NAMALWA (cell line): ENCODE data around the gene ASB13.
A peak's percentile ranks its signal among the peaks of the same experiment; 100 is the strongest.

Experiments
- DNase-seq: peaks from one replicate; pipeline ENCODE4 v3.0.0-alpha.2; 2015; ENCODE audit warnings: low spot score

ASB13 gene

DNA sequence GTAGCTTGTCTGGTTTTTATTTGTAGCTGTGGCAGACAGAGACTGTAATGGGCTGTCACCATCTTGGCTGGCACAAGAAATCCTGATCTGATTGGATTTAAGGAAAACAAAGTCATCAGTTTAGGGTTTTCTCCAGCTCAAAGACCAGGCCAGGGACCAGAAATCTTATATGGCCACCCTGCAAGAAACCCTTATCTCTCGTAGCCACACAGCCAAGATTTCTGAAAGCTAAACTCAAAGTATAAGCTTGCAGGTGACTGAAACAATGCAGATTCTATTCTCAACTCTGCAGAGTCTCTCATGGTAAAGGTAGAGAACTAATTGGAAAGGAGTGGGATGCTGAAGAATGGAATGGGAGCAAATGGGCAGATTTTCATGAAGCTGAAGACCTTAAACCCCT, 3.2 kb upstream of the ASB13 start:
- DNase-seq = no peak

DNA sequence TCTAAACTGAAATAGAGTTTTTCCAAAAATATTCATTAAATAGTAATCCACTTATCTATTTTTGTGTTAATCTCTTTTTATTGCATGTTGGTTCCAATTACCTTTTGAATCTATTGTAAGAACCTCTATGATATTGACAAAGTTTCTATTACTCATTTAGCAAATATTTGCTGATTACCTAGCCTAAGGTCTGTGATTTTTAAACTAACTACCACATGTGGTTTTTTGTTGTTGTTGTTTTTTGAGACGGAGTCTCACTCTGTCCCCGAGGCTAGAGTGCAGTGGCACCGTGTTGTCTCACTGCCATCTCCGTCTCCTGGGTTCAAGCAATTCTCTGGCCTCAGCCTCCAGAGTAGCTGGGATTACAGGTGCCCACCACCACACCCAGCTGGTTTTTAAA, 2.0 kb upstream of the ASB13 start:
- DNase-seq = no peak

DNA sequence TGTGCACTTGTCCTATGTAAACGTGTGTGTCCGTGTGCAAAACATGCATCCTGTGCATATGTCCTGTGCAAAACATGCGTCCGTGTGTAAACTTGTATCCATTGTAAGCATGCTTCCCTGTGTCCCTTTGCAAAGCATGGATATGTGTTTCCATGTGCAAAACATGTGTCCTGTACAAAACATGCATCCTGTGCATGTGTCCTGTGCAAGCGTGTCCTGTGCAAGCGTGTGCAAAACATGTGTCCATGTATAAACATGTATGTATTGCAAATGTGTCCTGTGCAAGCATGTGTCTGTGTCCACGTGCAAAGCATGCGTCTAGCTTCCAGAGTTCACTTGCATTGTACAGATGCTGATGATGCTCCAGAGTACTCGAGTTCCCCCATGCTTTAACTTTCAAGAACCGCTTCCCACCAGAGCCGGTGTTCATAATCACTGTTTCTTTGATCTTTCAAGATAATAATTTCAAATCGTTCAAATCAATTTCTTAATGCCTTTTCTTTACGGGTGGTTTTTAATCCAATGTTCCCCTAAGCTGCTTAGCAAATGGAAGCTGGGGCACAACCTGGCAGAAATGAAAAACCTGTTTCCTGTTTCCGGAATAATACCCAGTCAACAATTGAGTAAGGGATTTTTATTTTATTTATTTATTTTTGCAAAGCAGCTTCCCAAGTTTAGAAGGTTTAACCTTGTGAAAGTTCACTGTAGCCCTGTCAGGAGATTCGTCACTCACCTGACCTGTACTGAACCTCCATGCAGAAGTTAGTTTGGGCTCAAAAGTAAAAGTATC, 641 bp upstream of the ASB13 start:
- peak; percentile 57 for DNase-seq

DNA sequence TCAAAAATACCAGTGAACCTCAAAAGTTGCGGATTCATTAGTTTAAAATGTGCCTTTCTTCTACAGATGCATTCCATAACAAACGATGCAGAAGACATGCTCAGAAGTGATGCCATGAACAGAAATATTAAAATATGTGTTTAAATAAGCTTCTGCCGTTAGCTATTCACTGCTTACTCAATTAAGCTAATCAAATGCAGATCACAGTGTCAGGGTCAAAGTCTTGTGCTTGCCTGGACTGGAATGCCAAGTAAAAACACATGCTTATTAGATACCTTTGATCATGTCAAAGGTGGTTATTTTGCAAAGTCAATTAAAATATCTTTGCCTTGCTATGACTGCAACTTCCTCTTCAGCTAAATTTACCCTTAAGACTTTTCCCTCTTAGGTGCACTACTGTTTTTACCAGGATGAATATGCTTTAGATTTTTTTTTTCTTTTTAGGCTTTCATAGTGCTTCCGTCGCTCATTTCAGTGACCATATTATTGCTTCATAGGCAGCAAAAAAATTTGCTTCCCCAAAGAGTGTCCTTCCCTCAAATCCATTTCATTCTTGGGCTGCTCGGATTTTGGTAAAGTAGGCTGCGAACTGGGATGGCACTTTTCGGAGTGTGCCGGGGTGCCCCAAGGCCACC, 905 bp downstream of the ASB13 start:
- DNase-seq = peak; percentile 56

DNA sequence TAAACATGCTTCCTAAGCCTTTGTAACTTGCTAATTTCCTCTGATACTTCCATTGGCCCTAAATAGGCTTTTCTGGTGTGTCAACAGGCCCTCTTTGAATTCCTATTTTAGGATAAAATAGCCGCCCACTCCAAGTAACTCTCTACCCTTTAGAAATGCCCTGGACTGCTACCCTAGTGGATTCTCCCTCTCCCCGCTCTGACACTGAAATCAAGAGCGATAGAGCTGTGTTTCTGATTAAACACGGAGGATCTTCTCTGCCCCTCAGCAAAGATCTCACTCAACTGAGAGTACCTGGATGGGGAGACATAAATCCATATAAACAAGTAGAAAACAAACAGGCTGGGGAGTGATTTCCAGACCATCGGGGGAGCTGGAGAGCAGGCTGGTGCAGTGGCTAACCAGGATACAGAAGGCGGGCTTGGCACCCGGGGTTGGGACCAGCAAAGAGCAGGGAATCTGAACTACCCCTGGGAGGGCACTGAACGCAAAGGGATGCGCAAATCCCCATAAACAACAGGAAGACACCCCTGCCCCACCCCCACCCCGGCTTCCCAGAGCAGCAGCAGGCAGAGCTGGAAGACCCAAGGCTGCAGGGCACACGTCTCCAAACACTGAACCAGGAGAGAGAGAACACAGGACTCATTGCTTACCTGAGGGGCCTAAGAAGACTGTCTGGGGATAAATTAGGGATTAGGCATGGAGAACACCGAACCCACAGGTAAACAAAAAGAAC, 2.5 kb downstream of the ASB13 start:
- DNase-seq = no peak

DNA sequence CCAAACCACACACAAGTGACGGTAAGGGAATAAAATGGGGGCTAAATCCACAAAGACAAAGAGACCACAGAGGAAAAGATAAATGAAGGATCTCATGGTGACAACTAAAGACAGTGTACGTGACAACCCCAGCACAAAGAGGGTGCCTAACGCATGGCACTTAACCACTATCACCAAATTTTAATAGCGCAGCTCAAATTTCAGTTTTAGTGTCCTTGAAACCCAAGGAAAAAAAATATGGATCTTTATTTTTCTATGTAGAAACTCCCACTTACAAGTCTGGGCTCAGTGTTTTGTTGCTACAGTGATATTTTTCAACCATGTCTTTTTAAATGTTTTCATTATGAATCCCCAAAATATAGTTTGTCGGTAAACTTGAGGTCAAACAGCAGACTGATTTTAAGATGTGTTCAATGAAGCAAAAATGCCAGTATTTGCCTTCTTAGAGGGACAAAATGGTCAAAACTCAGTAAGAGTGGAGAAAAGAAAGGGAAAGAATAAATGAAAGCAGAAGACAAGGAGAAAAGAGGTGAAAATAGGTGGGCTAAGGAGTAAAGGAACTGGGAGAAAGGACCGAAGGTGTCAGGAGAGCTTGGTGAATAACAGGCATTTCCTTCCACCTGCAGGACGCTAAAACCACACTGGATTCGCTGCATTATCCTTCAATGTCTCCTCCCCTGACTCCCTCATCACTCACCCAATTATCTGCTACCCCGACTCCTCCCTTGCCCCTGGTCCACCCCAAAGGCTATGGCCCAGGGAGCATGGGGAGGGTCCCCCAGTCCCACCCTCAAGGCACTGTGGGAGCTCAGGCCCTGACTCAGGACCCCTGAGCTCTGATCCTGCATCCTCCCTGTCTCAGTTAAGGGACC, 3.5 kb downstream of the ASB13 start:
- DNase-seq = no peak

DNA sequence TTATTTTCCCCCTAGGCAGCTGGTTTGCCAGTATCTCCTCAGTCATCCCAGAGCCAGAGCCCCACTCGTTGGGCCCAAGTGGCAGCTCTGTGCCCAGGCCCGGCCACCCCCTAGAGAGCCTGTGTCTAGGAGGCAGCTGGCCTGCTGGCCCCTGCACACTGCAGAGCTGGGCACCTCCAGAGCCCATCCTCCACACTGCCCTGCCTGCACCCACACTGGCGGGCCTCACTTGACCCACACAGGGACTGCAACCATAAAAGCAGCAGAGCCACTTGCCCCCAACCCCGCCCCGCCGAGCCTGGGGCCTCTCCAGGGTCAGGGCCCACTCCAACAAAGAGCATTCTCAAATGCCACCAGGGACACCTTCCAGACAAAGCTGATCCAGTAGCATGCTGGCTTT, 5.4 kb downstream of the ASB13 start:
- DNase-seq = no peak

DNA sequence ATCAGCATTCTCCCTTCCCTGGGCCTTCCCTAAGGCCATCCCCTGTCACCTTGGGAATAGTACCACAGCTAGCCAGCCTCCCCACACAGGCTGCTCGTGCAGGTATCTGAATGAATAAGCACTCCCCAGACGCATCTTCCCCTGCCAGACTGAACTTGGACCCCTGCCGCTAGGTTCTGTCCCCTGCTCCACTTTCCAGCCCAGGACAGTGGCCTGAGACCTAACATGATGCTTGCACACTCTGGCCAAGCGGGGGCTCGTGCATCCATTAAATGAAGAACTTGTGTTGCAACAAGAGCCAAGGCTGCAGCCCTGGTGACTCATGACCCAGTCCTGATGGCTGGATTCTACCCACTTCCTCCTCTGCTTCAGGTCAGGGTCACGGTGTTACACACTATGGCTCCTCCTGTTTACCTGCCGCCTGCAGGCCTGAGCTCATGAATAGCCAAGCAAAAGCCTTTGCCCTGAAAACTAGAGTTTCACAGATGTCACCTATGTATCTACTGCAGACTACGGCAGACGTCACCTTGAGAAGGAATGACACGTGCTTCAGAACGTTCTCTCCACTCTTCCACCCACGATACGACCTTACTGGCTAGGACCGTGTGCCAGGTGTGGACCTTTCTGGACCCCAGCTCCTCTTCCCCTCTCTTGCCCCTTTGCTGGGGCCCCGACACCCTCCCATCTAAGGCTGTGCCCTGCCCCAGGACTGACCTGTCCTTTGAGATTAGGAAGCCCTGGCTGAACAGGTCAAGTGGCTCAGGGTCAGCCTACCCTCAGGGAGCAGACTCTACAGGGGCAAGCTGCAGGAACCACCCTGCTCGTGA, 6.5 kb downstream of the ASB13 start:
- peak; percentile 64 for DNase-seq

DNA sequence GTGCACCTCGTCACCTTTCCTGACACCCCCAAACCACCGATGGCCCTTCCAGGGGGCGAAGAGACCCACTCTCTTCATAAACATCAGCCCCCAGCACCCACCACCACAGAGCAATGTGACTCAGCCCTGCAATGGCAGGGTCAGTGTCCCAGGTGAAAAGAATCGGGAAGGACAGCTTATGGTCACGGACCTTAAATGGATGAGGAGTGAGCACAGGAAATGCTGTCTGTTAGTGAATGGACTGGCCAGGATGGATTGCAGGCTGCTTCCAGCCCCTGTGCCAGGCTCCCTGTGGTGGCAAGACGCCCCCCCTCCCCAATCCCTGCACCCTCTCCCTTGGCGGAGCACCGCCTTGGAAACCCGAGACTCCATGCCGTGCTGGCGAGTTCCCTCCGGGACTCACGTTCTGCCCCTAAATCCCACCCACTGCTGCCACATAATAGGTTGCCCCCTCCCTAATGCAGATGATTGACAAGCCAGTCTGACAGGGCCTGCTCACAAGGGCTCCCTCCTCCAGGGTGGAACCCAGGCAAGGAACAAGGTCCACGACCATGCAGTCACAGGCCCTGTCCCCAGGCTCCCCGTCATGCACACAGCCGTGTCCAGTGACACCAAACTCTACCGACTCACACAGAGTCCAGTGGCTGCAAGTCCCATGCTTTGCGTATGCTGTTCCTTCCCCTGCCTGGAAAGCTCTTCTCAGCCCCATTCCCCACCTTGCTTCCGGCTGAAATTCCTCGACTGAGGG, 7.3 kb downstream of the ASB13 start:
- DNase-seq = no peak

DNA sequence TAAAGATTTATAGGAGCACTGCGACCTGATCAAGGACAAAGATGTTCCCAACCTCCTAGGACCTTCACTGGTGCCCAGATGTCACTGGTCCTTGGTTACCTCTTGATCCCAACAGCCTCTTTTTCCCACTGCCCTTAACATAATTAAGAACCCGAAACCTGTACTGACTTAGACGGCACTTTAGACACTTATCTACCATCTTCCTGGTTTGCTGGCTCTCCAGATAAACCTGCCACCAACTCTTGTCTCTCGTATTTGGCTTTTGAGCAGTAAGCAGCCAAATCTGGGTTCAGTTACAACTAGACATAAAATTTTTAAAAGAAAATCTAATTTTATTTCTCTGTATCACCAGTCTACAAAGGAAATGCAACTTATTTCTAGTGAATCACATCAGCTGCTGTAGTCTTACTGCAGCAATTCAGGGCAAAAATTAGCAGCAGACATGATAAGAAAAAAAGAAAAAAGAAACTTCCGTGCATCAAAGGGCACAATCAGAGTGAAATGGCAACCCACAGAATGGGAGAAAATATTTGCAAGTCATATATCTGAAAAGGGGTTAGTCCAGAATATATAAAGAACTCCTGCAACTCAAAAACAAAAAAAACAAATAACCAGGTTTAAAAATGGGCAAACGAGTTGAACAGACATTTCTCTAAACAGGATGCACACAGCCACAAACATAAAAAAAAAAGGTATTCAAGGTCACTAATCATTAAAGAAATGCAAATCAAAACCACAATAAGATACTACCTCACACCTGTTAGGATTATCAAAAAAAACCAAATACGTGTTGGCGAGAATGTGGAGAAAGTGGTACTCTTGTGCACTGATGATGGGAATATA, 9.4 kb downstream of the ASB13 start:
- DNase-seq = peak; percentile 75

DNA sequence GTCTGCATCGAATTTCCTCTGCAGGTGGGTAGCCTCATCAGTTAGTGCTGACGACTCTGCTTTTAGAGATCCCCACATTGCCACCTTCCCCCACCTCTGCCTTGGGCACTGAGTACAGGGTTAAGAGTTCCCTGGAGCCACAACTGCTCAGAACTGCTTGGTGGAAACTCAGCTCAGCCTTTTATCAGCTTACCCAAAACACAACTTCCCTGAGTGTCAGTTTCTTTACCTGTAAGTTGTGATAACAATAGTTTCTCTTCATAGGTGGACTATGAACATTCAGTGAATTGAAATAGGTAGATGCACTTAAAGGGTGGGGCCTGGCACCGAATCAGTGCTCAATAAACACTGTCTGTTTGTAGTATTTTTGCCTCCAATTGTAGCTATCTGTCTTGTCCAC, 11.3 kb downstream of the ASB13 start:
- peak; percentile 77 for DNase-seq

DNA sequence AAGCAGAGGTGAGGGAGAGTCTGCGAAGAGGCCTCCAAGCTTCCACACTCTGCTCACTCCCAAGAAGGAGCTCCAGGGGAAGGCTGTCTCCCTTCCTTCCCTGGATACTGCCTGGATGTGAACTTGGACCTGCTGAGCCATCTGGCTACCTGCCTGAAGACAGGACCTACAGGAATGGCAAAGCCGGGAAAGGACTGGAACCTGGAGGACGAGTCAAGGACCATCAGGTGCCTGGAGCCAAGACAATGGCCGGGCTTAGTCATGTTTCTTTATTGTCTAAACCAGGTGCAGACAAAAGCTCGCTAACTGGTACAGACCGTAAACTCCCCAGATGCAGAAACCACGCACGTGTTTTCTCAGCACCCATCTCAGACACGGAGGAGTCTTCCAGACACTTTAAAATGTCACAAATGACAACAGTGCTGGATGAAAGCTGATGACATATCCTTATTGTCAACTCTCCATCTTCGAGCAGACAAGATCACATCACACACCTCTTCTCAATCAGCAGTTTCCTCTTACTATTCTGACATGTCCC, 12.1 kb downstream of the ASB13 start:
- DNase-seq = no peak

DNA sequence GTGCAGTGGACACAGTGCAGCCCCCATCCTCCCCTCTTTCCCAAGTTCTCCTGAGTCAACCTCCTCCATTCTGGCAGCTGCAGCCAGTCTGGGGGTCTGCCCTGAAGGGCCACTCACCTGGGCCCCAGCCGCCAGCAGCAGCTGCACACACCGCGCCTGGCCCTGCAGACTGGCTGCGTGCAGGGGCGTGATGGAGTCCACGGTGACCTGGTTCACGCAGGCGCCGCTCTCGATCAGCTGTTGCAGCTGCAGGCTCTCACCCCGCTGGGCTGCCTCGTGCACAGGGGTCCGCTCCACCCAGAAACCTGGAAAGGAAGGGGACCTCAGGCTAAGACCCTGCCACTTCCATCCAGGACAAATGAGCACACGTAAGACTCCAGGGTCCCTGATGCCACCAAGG, 13.6 kb downstream of the ASB13 start:
- DNase-seq = no peak

DNA sequence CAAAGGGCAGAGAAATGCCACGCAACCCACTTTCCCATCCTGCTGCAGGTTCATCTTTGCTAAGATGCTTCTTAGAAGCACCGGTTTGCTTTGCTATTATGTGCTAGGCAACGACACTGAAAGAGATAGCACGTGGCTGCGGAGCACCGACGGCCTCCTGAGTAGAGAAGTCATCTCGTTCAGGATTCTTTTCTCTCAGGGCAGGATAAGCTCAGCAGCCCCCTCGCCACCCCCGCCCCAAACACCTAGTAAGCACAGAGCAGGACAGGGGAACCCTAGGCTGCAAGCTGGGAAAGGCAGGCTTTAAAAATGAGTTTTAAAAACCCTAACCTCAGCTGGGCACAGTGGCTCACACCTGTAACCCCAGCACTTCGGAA, 15.0 kb downstream of the ASB13 start:
- DNase-seq = no peak

DNA sequence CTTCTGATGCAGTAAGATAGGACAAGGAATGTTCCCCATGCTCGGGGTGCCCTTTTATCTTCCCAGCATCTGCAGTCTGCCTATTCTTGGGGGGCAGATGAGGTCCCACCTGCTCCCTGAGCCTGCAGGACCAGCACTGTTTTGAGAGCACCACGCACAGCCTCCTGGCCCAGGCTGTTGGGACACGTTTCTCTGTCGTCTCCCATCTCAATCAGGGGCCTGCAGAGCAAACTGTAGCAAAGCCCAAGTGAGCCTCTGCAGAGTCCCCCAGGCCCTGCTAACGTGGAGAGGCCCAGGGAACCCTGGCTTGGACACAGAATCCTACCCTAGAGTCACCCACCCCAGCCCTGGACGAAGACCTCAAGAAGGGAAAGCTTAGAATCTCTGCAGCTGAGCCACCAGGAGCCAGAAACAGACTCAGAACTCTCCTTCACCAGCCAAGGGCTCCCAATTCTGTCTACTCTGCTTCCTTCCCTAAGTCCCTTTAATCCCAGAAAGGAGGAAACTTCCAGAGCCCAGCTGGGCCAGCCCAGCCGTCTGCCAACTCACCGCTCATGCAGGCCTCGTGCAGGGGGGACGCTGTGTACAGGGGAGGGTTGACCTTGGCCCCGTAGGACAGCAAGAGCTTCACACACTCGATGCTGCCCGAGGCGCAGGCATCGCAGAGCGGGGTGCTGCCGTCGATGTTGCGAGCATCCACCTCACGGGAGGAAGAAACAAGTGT, 15.6 kb downstream of the ASB13 start:
- no peak for DNase-seq

DNA sequence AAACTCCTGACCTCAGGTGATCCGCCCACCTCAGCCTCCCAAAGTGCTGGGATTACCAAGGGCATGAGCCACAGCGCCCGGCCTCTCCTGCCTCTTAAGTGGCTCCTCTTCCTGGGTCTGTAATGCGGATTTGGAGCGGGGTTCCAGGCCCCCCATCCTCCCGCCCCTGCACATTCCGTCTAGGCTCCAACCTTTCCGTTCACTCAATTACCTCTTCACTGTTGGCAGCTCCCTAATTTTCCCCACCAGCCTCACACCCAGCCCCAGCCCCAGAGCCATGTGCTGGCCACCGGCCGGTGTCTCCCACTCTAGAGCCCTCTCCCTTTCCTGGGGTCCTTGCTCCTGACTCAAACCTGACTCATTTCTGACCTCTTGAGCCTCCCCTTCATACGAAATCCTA, 16.6 kb downstream of the ASB13 start:
- DNase-seq = no peak

DNA sequence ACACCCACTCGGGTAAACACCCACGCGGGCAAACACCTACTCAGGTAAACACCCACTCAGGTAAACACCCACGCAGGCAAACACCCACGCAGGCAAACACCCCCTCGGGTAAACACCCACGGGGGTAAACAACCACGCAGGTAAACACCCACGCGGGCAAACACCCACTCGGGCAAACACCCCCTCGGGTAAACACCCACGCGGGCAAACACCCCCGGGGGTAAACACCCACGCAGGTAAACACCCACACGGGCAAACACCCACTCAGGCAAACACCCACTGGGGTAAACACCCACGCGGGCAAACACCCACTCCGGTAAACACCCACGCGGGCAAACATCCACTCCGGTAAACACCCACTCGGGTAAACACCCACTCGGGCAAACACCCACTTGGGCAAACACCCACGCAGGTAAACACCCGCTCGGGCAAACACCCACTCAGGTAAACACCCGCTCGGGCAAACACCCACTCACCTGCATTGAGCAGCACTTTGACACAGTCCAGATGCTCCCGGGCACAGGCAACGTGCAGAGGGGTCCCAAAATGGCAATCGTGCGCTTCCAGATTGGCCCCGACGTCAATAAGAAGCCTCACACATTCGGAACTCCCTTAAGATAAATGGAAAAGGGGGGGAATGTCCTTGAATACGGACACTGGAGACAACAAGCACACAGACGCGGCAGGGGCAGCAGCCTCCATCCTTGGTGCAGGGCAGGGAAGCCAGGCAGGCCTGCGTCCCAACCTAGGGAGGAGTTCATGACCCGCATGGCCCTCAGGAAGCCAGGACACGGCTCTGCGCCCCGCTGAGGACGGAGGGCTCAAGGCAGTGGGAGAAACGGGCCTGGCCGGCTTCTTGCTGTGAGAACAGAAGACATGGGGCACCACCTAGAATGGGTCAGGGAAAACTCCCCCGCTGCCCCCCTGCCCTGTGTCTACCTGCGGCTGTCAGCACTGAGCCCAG, 17.6 kb downstream of the ASB13 start:
- DNase-seq = no peak
